ENCODE results near the gene CYP24A1.

Gene CYP24A1

GRCh38 chr20:54110457-54110856 lies 63.3 kb downstream of the CYP24A1 start:
- no peak for DNase-seq

GRCh38 chr20:54110041-54110440 lies 63.7 kb downstream of the CYP24A1 start:
- DNase-seq = no peak

GRCh38 chr20:54108817-54109216 lies 65.0 kb downstream of the CYP24A1 start:
- no peak for DNase-seq

GRCh38 chr20:54108326-54108642 lies 65.5 kb downstream of the CYP24A1 start:
- no peak for DNase-seq

GRCh38 chr20:54107600-54108325 lies 66.0 kb downstream of the CYP24A1 start:
- no peak for DNase-seq

GRCh38 chr20:54107181-54107580 lies 66.6 kb downstream of the CYP24A1 start:
- DNase-seq = no peak

GRCh38 chr20:54106162-54106561 lies 67.6 kb downstream of the CYP24A1 start:
- DNase-seq = no peak

GRCh38 chr20:54105653-54106052 lies 68.1 kb downstream of the CYP24A1 start:
- no peak for DNase-seq

GRCh38 chr20:54104781-54105180 lies 69.0 kb downstream of the CYP24A1 start:
- no peak for DNase-seq

- no peak for DNase-seq
Observed at GRCh38 chr20:54103762-54104600, 69.8 kb downstream of the CYP24A1 start.

All from NCI-H748 treated with DMSO at 0.1 percent for 48 hours (cell line).